HepG2 (cell line): Measurements from ENCODE around the gene NDUFV1. TPM values are rescaled to one million over a fixed set of nuclear protein-coding genes. Genes with fewer than 3 reads are reported as not detected.

Experiments
- FOXO1 ChIP-seq: sonication (generic); formaldehyde crosslinking; IDR thresholded peaks from 2 replicates; pipeline ENCODE4 v1.4.0; 2020; ENCODE audit warnings: missing genetic modification reagents
- GFI1 ChIP-seq: sonication (generic); formaldehyde crosslinking; IDR thresholded peaks from 2 replicates; pipeline ENCODE4 v1.5.0; 2020; ENCODE audit warnings: missing genetic modification reagents, mild to moderate bottlenecking, borderline replicate concordance
- HMG20A ChIP-seq: IDR thresholded peaks from 2 replicates; pipeline ENCODE4 v1.6.1; 2016; ENCODE audit warnings: borderline replicate concordance
- JUN ChIP-seq: sonication (generic); formaldehyde crosslinking; IDR thresholded peaks from 2 replicates; pipeline ENCODE4 v1.4.0; 2020; ENCODE audit warnings: mild to moderate bottlenecking, missing genetic modification reagents
- KDM2A ChIP-seq: sonication (generic); formaldehyde crosslinking; IDR thresholded peaks from 2 replicates; pipeline ENCODE4 v1.4.0; 2020; ENCODE audit warnings: low read depth, missing genetic modification reagents, borderline replicate concordance
- NRL ChIP-seq: sonication (generic); formaldehyde crosslinking; IDR thresholded peaks from 2 replicates; pipeline ENCODE4 v1.5.0; 2020; ENCODE audit warnings: missing genetic modification reagents, mild to moderate bottlenecking, moderate library complexity, borderline replicate concordance
- ZBTB38 ChIP-seq: sonication (generic); formaldehyde crosslinking; IDR thresholded peaks from 2 replicates; pipeline ENCODE4 v1.5.1; 2020; ENCODE audit warnings: mild to moderate bottlenecking, missing genetic modification reagents
- ZMYM4 ChIP-seq: sonication (generic); formaldehyde crosslinking; IDR thresholded peaks from 2 replicates; pipeline ENCODE4 v1.8.1; 2023; ENCODE audit warnings: mild to moderate bottlenecking, missing genetic modification reagents
- ZNF121 ChIP-seq: sonication (generic); formaldehyde crosslinking; IDR thresholded peaks from 2 replicates; pipeline ENCODE4 v1.5.0; 2020; ENCODE audit warnings: mild to moderate bottlenecking, missing genetic modification reagents
- ZNF333 ChIP-seq: sonication (generic); formaldehyde crosslinking; IDR thresholded peaks from 2 replicates; pipeline ENCODE4 v1.4.0; 2020; ENCODE audit warnings: mild to moderate bottlenecking, missing genetic modification reagents, borderline replicate concordance
- ZNF780A ChIP-seq: sonication (generic); formaldehyde crosslinking; IDR thresholded peaks from 2 replicates; pipeline ENCODE4 v1.8.0; 2022; ENCODE audit warnings: mild to moderate bottlenecking, missing genetic modification reagents, moderate library complexity
- ZNF883 ChIP-seq: sonication (generic); formaldehyde crosslinking; IDR thresholded peaks from 2 replicates; pipeline ENCODE4 v1.5.1; 2020; ENCODE audit warnings: mild to moderate bottlenecking, missing genetic modification reagents; ENCODE audit errors: not compliant biosample characterization
- ZSCAN30 ChIP-seq: sonication (generic); formaldehyde crosslinking; IDR thresholded peaks from 2 replicates; pipeline ENCODE4 v1.5.0; 2020; ENCODE audit warnings: mild to moderate bottlenecking, missing genetic modification reagents
- polyA plus RNA-seq, 8 experiments: library from polyadenylated mRNA; depleted of rRNA in 3 of 8; stranded (reverse) in 7 of 8; unstranded in 1 of 8; fragments of >200 nt; fragmentation: Illumina TruSeq in 4 of 8; extraction: Trizol in 4 of 8; gene quantifications; 2 replicates each; pipeline versions ENCODE4 v1.2.1 to v1.2.3, GENCODE V29; 2011 to 2016; ENCODE audit warnings: low read depth in 4 of 8, missing spikeins in 1 of 8, mixed read lengths in 1 of 8; ENCODE audit not compliant: insufficient read depth in 1 of 8
- total RNA-seq, 5 experiments: library from RNA; depleted of rRNA; stranded (reverse); fragments of >200 nt; fragmentation: Illumina TruSeq; extraction: Trizol; gene quantifications; 2 replicates each; pipeline ENCODE4 v1.2.3, GENCODE V29; 2016; ENCODE audit warnings: low read depth in 1 of 5
- TF ChIP-seq, protein P1 (sequence below): sonication (generic); formaldehyde crosslinking; IDR thresholded peaks from 2 replicates; pipeline ENCODE4 v1.4.0; 2020; ENCODE audit warnings: mild to moderate bottlenecking, low read depth, missing genetic modification reagents
- TF ChIP-seq, protein P2 (sequence below): sonication (generic); formaldehyde crosslinking; IDR thresholded peaks from 2 replicates; pipeline ENCODE4 v1.4.0; 2020; ENCODE audit warnings: missing genetic modification reagents
- TF ChIP-seq, protein P3 (sequence below): sonication (generic); formaldehyde crosslinking; conservative IDR thresholded peaks from 2 replicates; pipeline ENCODE4 v1.4.0; 2020; ENCODE audit warnings: missing genetic modification reagents
- TF ChIP-seq, protein P4 (sequence below): sonication (generic); formaldehyde crosslinking; IDR thresholded peaks from 2 replicates; pipeline ENCODE4 v1.4.0; 2020; ENCODE audit warnings: mild to moderate bottlenecking, low read depth, missing genetic modification reagents
- TF ChIP-seq, protein P5 (sequence below): sonication (generic); formaldehyde crosslinking; IDR thresholded peaks from 2 replicates; pipeline ENCODE4 v1.8.0; 2022; ENCODE audit warnings: low read depth, missing genetic modification reagents
- TF ChIP-seq, protein P6 (sequence below): sonication (generic); formaldehyde crosslinking; IDR thresholded peaks from 2 replicates; pipeline ENCODE4 v1.4.0; 2020; ENCODE audit warnings: missing genetic modification reagents, borderline replicate concordance

The NDUFV1 gene
- total and polyA plus RNA-seq, 2 of the 13 experiments (the other 11 are each of a cell fraction or from before 2014, with no cell fraction given), result 88.9 to 137 TPM

DNA sequence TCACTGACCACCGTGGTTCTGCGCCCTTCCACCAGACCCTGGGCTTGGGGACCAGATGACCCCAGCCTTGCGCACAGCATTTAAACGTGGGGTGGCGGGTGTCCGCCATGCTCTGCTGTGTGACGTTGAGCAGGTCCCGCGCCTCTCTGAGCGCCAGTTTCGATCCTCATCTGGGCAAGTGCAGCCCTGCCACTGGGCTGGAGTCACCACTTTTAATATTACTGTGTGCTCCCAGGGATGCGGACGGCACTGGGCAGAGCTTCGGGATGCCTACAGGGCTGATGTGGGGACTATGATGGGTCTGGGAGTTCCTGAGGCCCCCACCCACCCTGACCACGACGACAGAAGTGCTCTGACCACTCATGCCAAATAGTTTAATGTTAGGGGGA lies 24.2 kb downstream of the NDUFV1 start (continued):
- TF ChIP-seq, protein P1, sequence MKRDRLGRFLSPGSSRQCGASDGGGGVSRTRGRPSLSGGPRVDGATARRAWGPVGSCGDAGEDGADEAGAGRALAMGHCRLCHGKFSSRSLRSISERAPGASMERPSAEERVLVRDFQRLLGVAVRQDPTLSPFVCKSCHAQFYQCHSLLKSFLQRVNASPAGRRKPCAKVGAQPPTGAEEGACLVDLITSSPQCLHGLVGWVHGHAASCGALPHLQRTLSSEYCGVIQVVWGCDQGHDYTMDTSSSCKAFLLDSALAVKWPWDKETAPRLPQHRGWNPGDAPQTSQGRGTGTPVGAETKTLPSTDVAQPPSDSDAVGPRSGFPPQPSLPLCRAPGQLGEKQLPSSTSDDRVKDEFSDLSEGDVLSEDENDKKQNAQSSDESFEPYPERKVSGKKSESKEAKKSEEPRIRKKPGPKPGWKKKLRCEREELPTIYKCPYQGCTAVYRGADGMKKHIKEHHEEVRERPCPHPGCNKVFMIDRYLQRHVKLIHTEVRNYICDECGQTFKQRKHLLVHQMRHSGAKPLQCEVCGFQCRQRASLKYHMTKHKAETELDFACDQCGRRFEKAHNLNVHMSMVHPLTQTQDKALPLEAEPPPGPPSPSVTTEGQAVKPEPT (CRISPR knock-in tag), result 0 out of 2 replicates have a peak, but pooled peaks have one; percentile 19
- TF ChIP-seq JUN (CRISPR knock-in tag), result no peak
- peak; percentile 39; the same call in 1 of the 2 replicates for TF ChIP-seq GFI1
- TF ChIP-seq NRL (CRISPR knock-in tag), result 0 out of 2 replicates have a peak, but pooled peaks have one; percentile 12
- TF ChIP-seq ZNF121, result 0 out of 2 replicates have a peak, but pooled peaks have one; percentile 11
- TF ChIP-seq, protein P2, sequence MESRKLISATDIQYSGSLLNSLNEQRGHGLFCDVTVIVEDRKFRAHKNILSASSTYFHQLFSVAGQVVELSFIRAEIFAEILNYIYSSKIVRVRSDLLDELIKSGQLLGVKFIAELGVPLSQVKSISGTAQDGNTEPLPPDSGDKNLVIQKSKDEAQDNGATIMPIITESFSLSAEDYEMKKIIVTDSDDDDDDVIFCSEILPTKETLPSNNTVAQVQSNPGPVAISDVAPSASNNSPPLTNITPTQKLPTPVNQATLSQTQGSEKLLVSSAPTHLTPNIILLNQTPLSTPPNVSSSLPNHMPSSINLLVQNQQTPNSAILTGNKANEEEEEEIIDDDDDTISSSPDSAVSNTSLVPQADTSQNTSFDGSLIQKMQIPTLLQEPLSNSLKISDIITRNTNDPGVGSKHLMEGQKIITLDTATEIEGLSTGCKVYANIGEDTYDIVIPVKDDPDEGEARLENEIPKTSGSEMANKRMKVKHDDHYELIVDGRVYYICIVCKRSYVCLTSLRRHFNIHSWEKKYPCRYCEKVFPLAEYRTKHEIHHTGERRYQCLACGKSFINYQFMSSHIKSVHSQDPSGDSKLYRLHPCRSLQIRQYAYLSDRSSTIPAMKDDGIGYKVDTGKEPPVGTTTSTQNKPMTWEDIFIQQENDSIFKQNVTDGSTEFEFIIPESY, result peak; percentile 97
- TF ChIP-seq ZSCAN30 (CRISPR knock-in tag), result 0 out of 2 replicates have a peak, but pooled peaks have one; percentile 30
- TF ChIP-seq HMG20A, result 0 out of 2 replicates have a peak, but pooled peaks have one; percentile 1
- TF ChIP-seq ZNF333 (CRISPR knock-in tag), result 0 out of 2 replicates have a peak, but pooled peaks have one; percentile 14
- TF ChIP-seq ZNF883, result no peak
- TF ChIP-seq, protein P3, sequence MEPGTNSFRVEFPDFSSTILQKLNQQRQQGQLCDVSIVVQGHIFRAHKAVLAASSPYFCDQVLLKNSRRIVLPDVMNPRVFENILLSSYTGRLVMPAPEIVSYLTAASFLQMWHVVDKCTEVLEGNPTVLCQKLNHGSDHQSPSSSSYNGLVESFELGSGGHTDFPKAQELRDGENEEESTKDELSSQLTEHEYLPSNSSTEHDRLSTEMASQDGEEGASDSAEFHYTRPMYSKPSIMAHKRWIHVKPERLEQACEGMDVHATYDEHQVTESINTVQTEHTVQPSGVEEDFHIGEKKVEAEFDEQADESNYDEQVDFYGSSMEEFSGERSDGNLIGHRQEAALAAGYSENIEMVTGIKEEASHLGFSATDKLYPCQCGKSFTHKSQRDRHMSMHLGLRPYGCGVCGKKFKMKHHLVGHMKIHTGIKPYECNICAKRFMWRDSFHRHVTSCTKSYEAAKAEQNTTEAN (CRISPR knock-in tag), result no peak
- no peak for TF ChIP-seq ZNF780A (CRISPR knock-in tag)
- TF ChIP-seq ZMYM4, result 0 out of 2 replicates have a peak, but pooled peaks have one; percentile 4
- TF ChIP-seq FOXO1, result peak; percentile 8; the same call in 1 of the 2 replicates
- peak; percentile 94; the same call in 1 of the 2 replicates for TF ChIP-seq ZBTB38 (CRISPR knock-in tag)
- TF ChIP-seq KDM2A (CRISPR knock-in tag), result no peak
- TF ChIP-seq, protein P4, sequence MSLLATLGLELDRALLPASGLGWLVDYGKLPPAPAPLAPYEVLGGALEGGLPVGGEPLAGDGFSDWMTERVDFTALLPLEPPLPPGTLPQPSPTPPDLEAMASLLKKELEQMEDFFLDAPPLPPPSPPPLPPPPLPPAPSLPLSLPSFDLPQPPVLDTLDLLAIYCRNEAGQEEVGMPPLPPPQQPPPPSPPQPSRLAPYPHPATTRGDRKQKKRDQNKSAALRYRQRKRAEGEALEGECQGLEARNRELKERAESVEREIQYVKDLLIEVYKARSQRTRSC (CRISPR knock-in tag), result 0 out of 2 replicates have a peak, but pooled peaks have one; percentile 3
- TF ChIP-seq, protein P5, sequence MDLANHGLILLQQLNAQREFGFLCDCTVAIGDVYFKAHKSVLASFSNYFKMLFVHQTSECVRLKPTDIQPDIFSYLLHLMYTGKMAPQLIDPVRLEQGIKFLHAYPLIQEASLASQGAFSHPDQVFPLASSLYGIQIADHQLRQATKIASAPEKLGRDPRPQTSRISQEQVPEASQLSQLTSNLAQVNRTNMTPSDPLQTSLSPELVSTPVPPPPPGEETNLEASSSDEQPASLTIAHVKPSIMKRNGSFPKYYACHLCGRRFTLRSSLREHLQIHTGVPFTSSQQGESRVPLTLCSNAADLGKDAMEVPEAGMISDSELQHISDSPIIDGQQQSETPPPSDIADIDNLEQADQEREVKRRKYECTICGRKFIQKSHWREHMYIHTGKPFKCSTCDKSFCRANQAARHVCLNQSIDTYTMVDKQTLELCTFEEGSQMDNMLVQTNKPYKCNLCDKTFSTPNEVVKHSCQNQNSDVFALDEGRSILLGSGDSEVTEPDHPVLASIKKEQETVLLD (CRISPR knock-in tag), result peak; percentile 28; the same call in 1 of the 2 replicates
- TF ChIP-seq, protein P6, sequence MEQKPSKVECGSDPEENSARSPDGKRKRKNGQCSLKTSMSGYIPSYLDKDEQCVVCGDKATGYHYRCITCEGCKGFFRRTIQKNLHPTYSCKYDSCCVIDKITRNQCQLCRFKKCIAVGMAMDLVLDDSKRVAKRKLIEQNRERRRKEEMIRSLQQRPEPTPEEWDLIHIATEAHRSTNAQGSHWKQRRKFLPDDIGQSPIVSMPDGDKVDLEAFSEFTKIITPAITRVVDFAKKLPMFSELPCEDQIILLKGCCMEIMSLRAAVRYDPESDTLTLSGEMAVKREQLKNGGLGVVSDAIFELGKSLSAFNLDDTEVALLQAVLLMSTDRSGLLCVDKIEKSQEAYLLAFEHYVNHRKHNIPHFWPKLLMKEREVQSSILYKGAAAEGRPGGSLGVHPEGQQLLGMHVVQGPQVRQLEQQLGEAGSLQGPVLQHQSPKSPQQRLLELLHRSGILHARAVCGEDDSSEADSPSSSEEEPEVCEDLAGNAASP (CRISPR knock-in tag), result 0 out of 2 replicates have a peak, but pooled peaks have one; percentile 6
